ENCODE results near the gene BBC3. TPM values are rescaled to one million over a fixed set of nuclear protein-coding genes. Genes with fewer than 3 reads are reported as not detected.
A peak's percentile ranks its signal among the peaks of the same experiment; 100 is the strongest.

Gene BBC3
- total and polyA plus RNA-seq, 2 of the 4 experiments (the other 2 are of a cell fraction): 1.6 to 6.5 TPM

GRCh38 chr19:47256693-47257410 is 25.9 kb upstream of the BBC3 start:
- intact Hi-C loops (cut with micrococcal nuclease): loop anchor here (1.0 kb wide), 1 partner anchor 16 kb away; no protein-coding TSS in a partner anchor
- 0% methylated on average over 15 of the region's 52 CpGs; no CpG with 5 or more reads in 1 of the 2 experiments for WGBS, 2 experiments (ENCODE audit: extremely low coverage in 2 of 2, insufficient read length in 1 of 2)

More at GRCh38 chr19:47256693-47257410, 25.9 kb upstream of the BBC3 start:
- dilution Hi-C loops (cut with HindIII; ENCODE audit: low sequenced_read_pairs, unreplicated experiment) (no loop called here), in situ Hi-C loops (cut with MboI; ENCODE audit: low sequenced_read_pairs) (no loop called here)
- peak overlapping the region; percentile 92 for H3K27ac ChIP-seq (ENCODE audit: insufficient read depth, low read length)
- H3K79me1 ChIP-seq (ENCODE audit: low read depth in 1 of 2, low read length in 2 of 2): peaks cover 38 to 54% of the 10 kb centered on the region in 2 experiments
- no peak overlapping the region for H4K5ac ChIP-seq (ENCODE audit: low read depth, low read length)
- peaks cover 8% of the 10 kb centered on the region; the same call in 1 of the 2 replicates for H4K20me1 ChIP-seq (ENCODE audit: insufficient read depth, low read length)
- no peak overlapping the region for H2BK120ac ChIP-seq (ENCODE audit: low read depth, low read length)
- H3K4me2 ChIP-seq (ENCODE audit: low read depth, low read length): no peak overlapping the region
- H3K27me3 ChIP-seq (ENCODE audit: control insufficient read depth, insufficient read depth, low read length): no peaks in the 10 kb centered on the region
- H3K18ac ChIP-seq (ENCODE audit: low read depth, low read length): no peak overlapping the region; the same call in 1 of the 2 replicates
- ATAC-seq (ENCODE audit: low read depth) (peak; percentile 84), DNase-seq (peak; percentile 98)
- peak overlapping the region; percentile 89 for H2AFZ ChIP-seq (replicated peaks; ENCODE audit: low read length, poor library complexity)
- POLR2A ChIA-PET (ENCODE audit: unreplicated experiment): interaction anchor here (0.6 to 1.6 kb wide), 9 partner anchors 13 to 530 kb away, joined by 3 to 10 read pairs (median 4); no protein-coding TSS in a partner anchor
- H2BK5ac ChIP-seq (ENCODE audit: low read depth, low read length, poor library complexity, severe bottlenecking): peak overlapping the region; percentile 85
- no peak overlapping the region for H3K14ac ChIP-seq (replicated peaks; ENCODE audit: low read depth, low read length)
- H3K9me1 ChIP-seq (ENCODE audit: insufficient read depth, low read length): peaks cover 23% of the 10 kb centered on the region
- no peaks in the 10 kb centered on the region for H3K9me3 ChIP-seq (ENCODE audit: control insufficient read depth, insufficient read depth, low read length)
- peak overlapping the region; percentile 43; the same call in 1 of the 2 replicates for H3K9ac ChIP-seq (ENCODE audit: low read depth, low read length)
- H3K23ac ChIP-seq (ENCODE audit: low read depth, low read length): no peak overlapping the region
- no peak overlapping the region for H2AK9ac ChIP-seq (replicated peaks; ENCODE audit: low read depth, low read length, poor library complexity)
- TF ChIP-seq MAZ (IDR thresholded peaks at IDR 0.05; ENCODE audit: borderline replicate concordance, low read depth, low read length) (peak; percentile 78; the same call in 1 of the 2 replicates), MXI1 (IDR thresholded peaks at IDR 0.05; ENCODE audit: borderline replicate concordance, low read depth, low read length) (peak; percentile 34; the same call in 1 of the 2 replicates), ELK1 (IDR thresholded peaks at IDR 0.05; ENCODE audit: borderline replicate concordance, low read depth, low read length) (no peak), CEBPB (IDR thresholded peaks at IDR 0.05; ENCODE audit: low read depth, low read length) (peak; percentile 88), MAFK (IDR thresholded peaks at IDR 0.05; ENCODE audit: low read depth, low read length) (no peak)
- H2AK5ac ChIP-seq (ENCODE audit: low read depth, low read length): no peak overlapping the region
- no peak overlapping the region for H3K4ac ChIP-seq (ENCODE audit: low read depth, low read length)
- peaks cover 28% of the 10 kb centered on the region for H3K36me3 ChIP-seq (ENCODE audit: control insufficient read depth, insufficient read depth, low read length)
- H3K4me1 ChIP-seq (ENCODE audit: control insufficient read depth, insufficient read depth, low read length): peaks cover 20% of the 10 kb centered on the region
- no peak overlapping the region for H2BK20ac ChIP-seq (ENCODE audit: low read depth, low read length)
- peak overlapping the region in 1 of 2 experiments; percentile 52; a peak in 2 of 4 replicates for H4K8ac ChIP-seq (ENCODE audit: low read depth in 2 of 2, low read length in 2 of 2)
- no peak overlapping the region for H3K56ac ChIP-seq (ENCODE audit: extremely low read depth, insufficient read depth, low read length)
- no peak overlapping the region for H2BK15ac ChIP-seq (ENCODE audit: low read depth, low read length)
- no TSS peak for BruUV-seq (replicated peaks)
- H3K4me3 ChIP-seq (ENCODE audit: insufficient read depth, low read depth, low read length): peak overlapping the region; percentile 59
- no peak overlapping the region; the same call in 1 of the 2 replicates for H4K91ac ChIP-seq (ENCODE audit: insufficient read depth, low read depth, low read length)
- CTCF ChIA-PET: interaction anchor here (0.8 to 1.5 kb wide), 3 partner anchors 13 to 126 kb away, joined by 3 to 8 read pairs (median 3); partner anchors contain the start of gene INAFM1
